Psoas muscle (tissue), 8 donors: Measurements from ENCODE around the gene SNED1. TPM values are rescaled to one million over a fixed set of nuclear protein-coding genes. Genes with fewer than 3 reads are reported as not detected.
"Not testable (repeated sequence)": the region's sequence is repeated elsewhere in the genome, so short reads cannot be mapped to it uniquely, and the experiment has no call there.

Experiments used
- ATAC-seq, 4 donors: fragments of 200-7000 bp; cut with Tn5 transposase; one replicate each; pipeline ENCODE4 v1.9.1; 2020; ENCODE audit warnings: moderate library complexity in 3 of 4, mild to moderate bottlenecking in 2 of 4
- DNase-seq, 2 donors: peaks; one replicate each; pipeline ENCODE4 v3.0.0-alpha.2; 2020
- H3K27ac ChIP-seq: fragments of 200-600 bp; one replicate; pipeline ENCODE4 v1.8.0; 2022
- H3K27me3 ChIP-seq, 3 donors: fragments of 200-600 bp in 1 of 3; one replicate each; pipeline versions ENCODE4 v1.6.1 to v1.8.0; 2013 to 2022; ENCODE audit warnings: low read length in 2 of 3, mild to moderate bottlenecking in 2 of 3, moderate library complexity in 1 of 3; ENCODE audit not compliant: insufficient read depth in 3 of 3
- H3K36me3 ChIP-seq, 2 donors: fragments of 200-600 bp in 1 of 2; one replicate each; pipeline versions ENCODE4 v1.6.1 to v1.8.0; 2013 to 2022; ENCODE audit warnings: low read depth in 1 of 2, mild to moderate bottlenecking in 1 of 2, moderate library complexity in 1 of 2; ENCODE audit not compliant: insufficient read depth in 1 of 2
- H3K4me1 ChIP-seq: fragments of 200-600 bp; one replicate; pipeline ENCODE4 v1.8.0; 2022
- H3K4me3 ChIP-seq: fragments of 200-600 bp; one replicate; pipeline ENCODE4 v1.8.0; 2022; ENCODE audit warnings: mild to moderate bottlenecking
- H3K9me3 ChIP-seq: fragments of 200-600 bp; one replicate; pipeline ENCODE4 v1.8.0; 2022
- CTCF ChIP-seq: fragments of 200-600 bp; IDR thresholded peaks from one replicate; pipeline ENCODE4 v1.8.0; 2022; ENCODE audit warnings: antibody characterized with exemption
- WGBS, 3 donors: extraction: QIAGEN DNeasy Blood & Tissue Kit; methylation state at CpG; one replicate each; pipeline versions ENCODE4 v1.1.6 to v1.1.7; 2013; 5-methylcytosine and 5-hydroxymethylcytosine counted together
- intact Hi-C, 2 donors: fragments of 100-400 bp; cut with DNase I; formaldehyde crosslinking; loops; one replicate each; pipeline versions ENCODE4 v1.11.0 to v1.14.2; 2022
- polyA plus RNA-seq, 3 donors: library from polyadenylated mRNA; stranded (reverse); fragments of 200-250 nt; gene quantifications; one replicate each; pipeline ENCODE4 v1.2.3, GENCODE V29; 2013
- total RNA-seq, 4 donors: library from RNA; stranded (reverse); fragmentation: NEBNext Ultra II Directional in 2 of 4; extraction: Animal tissue kit (Norgen Biotek cat#: 25700) in 2 of 4; gene quantifications; one replicate each; pipeline versions ENCODE4 v1.2.1 to v1.2.4, GENCODE V29; 2021 to 2023
- donor health status: healthy with polysubstance abuse.
- donor health status: DM: no; HTN: no; CAD: no; lungs with moderate emphysema.
- donor health status: Bipolar disorder and iron deficiency.
- donor health status: healthy.
- donor health status: DM: yes; HTN: yes; CAD: no.
- donor health status: DM: no; HTN: no; CAD: no.
- donor health status: DM: no; HTN: no; CAD: no.
- donor health status: DM: yes; HTN: yes; CAD: no.

The SNED1 gene
- total and polyA plus RNA-seq, 7 donors = 7.8 to 36.9 (median 9.2) TPM

GRCh38 chr2:240974771-240975572, 23.4 kb upstream of the SNED1 start:
- DNase-seq (peak; percentile 11), ATAC-seq (no peak)
- H3K9me3 ChIP-seq = no peaks in the 10 kb centered on the region
- no peaks in the 10 kb centered on the region for H3K36me3 ChIP-seq
- H3K27ac ChIP-seq = no peak overlapping the region
- peaks cover 0 to 17% (median 4%) of the 10 kb centered on the region in 3 donors for H3K27me3 ChIP-seq
- H3K4me1 ChIP-seq = peaks cover 6% of the 10 kb centered on the region
- 77 to 82% (median 79%) methylated on average over 10 of the region's 10 CpGs for WGBS, 3 donors
- intact Hi-C loops = no loop called here
- no peak overlapping the region for H3K4me3 ChIP-seq
- TF ChIP-seq CTCF = no peak

GRCh38 chr2:240975903-240976302, 22.5 kb upstream of the SNED1 start:
- DNase-seq = peak in 1 of 2 donors; percentile 20
- intact Hi-C loops = not testable (repeated sequence)

GRCh38 chr2:240981280-240981679, 17.1 kb upstream of the SNED1 start:
- DNase-seq = no peak
- 32 to 48% (median 47%) methylated on average over 4 of the region's 4 CpGs for WGBS, 3 donors
- Histone ChIP-seq H3K27ac (no peak overlapping the region), H3K4me1 (no peaks in the 10 kb centered on the region), H3K9me3 (no peaks in the 10 kb centered on the region), H3K27me3 (peaks cover 0 to 7% (median 0%) of the 10 kb centered on the region in 3 donors), H3K4me3 (no peak overlapping the region), H3K36me3 (no peaks in the 10 kb centered on the region)
- TF ChIP-seq CTCF = no peak
- intact Hi-C loops = no loop called here
- ATAC-seq = no peak

More at GRCh38 chr2:240975903-240976302, 22.5 kb upstream of the SNED1 start:
- H3K4me1 ChIP-seq, H3K27ac ChIP-seq, H3K36me3 ChIP-seq, H3K9me3 ChIP-seq, ATAC-seq, H3K4me3 ChIP-seq: not testable (repeated sequence)
- 80 to 90% (median 85%) methylated on average over 4 of the region's 4 CpGs for WGBS, 3 donors
- H3K27me3 ChIP-seq = peaks cover 0 to 17% (median 3%) of the 10 kb centered on the region in 3 donors

- no peak for TF ChIP-seq CTCF
- 80 to 83% (median 82%) methylated on average over 25 of the region's 25 CpGs for WGBS, 3 donors
- DNase-seq (peak; percentile 11 to 47), ATAC-seq (no peak)
- no peak overlapping the region for H3K4me3 ChIP-seq
- H3K27ac ChIP-seq = no peak overlapping the region
- H3K36me3 ChIP-seq = no peaks in the 10 kb centered on the region
- no peaks in the 10 kb centered on the region for H3K9me3 ChIP-seq
- H3K27me3 ChIP-seq = peaks cover 0 to 7% (median 0%) of the 10 kb centered on the region in 3 donors
- intact Hi-C loops = no loop called here
- H3K4me1 ChIP-seq = peaks cover 6% of the 10 kb centered on the region
Observed at GRCh38 chr2:240981871-240982800, 16.3 kb upstream of the SNED1 start.

- H3K9me3 ChIP-seq = no peaks in the 10 kb centered on the region
- peaks cover 13% of the 10 kb centered on the region for H3K4me1 ChIP-seq
- ATAC-seq (no peak), DNase-seq (peak; percentile 10 to 31)
- no peak for TF ChIP-seq CTCF
- intact Hi-C loops = no loop called here
- no peak overlapping the region for H3K27ac ChIP-seq
- WGBS, 3 donors = 88 to 96% (median 91%) methylated on average over 8 of the region's 8 CpGs
- H3K36me3 ChIP-seq = no peaks in the 10 kb centered on the region
- H3K27me3 ChIP-seq = peaks cover 0 to 7% (median 0%) of the 10 kb centered on the region in 3 donors
- H3K4me3 ChIP-seq = no peak overlapping the region
Observed at GRCh38 chr2:240982821-240983281, 15.6 kb upstream of the SNED1 start.
